Measurements from ENCODE around the gene IQCH. TPM values are rescaled to one million over a fixed set of nuclear protein-coding genes. Genes with fewer than 3 reads are reported as not detected.

Gene IQCH
- total and polyA plus RNA-seq, 9 of the 15 experiments (the other 6 are each of a cell fraction or from before 2014, with no cell fraction given): 1.8 to 3.9 (median 2.7) TPM

DNA sequence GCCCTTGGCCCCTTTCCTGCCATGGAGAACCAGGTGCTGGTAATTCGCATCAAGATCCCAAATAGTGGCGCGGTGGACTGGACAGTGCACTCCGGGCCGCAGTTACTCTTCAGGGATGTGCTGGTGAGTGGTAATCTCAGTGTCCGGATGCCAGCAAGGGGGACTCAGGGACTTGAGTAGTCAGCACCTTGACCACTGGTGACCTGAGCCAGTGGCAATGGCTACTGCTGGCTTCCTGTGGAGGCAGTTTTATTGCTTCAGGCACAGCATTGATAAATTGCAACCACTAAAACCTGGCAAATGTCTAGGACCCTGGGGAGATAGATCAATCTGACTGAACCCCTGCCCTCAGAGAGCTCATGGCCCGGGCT is 288.7 kb downstream of the IQCH start (continued):
- TF ChIP-seq, protein P1, sequence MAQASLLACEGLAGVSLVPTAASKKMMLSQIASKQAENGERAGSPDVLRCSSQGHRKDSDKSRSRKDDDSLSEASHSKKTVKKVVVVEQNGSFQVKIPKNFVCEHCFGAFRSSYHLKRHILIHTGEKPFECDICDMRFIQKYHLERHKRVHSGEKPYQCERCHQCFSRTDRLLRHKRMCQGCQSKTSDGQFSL (CRISPR knock-in tag; IDR thresholded peaks at IDR 0.05): 0 out of 2 replicates have a peak, but pooled peaks have one; percentile 9
- TF ChIP-seq, protein P1 (tag; IDR thresholded peaks at IDR 0.05): no peak
- 0 out of 4 replicates have a peak, but pooled peaks of 1 of the 2 experiments have one; percentile 3 for TF ChIP-seq FOXK2 (conservative IDR thresholded peaks at IDR 0.05 in 1 of 2, IDR thresholded peaks at IDR 0.05 in 1 of 2; ENCODE audit: low read depth in 2 of 2)
- TF ChIP-seq DEAF1 (CRISPR knock-in tag; IDR thresholded peaks at IDR 0.05): no peak
- no peak for TF ChIP-seq PHF8 (IDR thresholded peaks at IDR 0.05; ENCODE audit: borderline replicate concordance, low read length)
- TF ChIP-seq SAP30 (IDR thresholded peaks at IDR 0.05; ENCODE audit: borderline replicate concordance, insufficient read depth, low read depth, low read length, poor library complexity, severe bottlenecking): peak; percentile 8
- TF ChIP-seq, protein P2, sequence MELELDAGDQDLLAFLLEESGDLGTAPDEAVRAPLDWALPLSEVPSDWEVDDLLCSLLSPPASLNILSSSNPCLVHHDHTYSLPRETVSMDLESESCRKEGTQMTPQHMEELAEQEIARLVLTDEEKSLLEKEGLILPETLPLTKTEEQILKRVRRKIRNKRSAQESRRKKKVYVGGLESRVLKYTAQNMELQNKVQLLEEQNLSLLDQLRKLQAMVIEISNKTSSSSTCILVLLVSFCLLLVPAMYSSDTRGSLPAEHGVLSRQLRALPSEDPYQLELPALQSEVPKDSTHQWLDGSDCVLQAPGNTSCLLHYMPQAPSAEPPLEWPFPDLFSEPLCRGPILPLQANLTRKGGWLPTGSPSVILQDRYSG (tag; conservative IDR thresholded peaks at IDR 0.05; ENCODE audit: low read depth): no peak
- no peak for TF ChIP-seq PHTF2 (CRISPR knock-in tag; IDR thresholded peaks at IDR 0.05)
- no peak for TF ChIP-seq ZNF263 (CRISPR knock-in tag; IDR thresholded peaks at IDR 0.05; ENCODE audit: borderline replicate concordance)
- no peak for TF ChIP-seq ZBTB26 (CRISPR knock-in tag; IDR thresholded peaks at IDR 0.05)
- no peak for TF ChIP-seq ZNF316 (IDR thresholded peaks at IDR 0.05)
- no peak for TF ChIP-seq TFAM (CRISPR knock-in tag; conservative IDR thresholded peaks at IDR 0.05)
- TF ChIP-seq ARHGAP35 (IDR thresholded peaks at IDR 0.05; ENCODE audit: partially characterized antibody): no peak
- no peak for TF ChIP-seq ZBTB11 (CRISPR knock-in tag; IDR thresholded peaks at IDR 0.05)
- no peak for TF ChIP-seq ETV6 (IDR thresholded peaks at IDR 0.05; ENCODE audit: borderline replicate concordance in 1 of 2, low read depth in 2 of 2, low read length in 1 of 2)
- no peak for TF ChIP-seq ETV6 (CRISPR knock-in tag; IDR thresholded peaks at IDR 0.05; ENCODE audit: borderline replicate concordance)
- no peak for TF ChIP-seq SMARCA4 (IDR thresholded peaks at IDR 0.05)

All from K562 (cell line).